ENCODE results near the gene ARAP3. TPM values are rescaled to one million over a fixed set of nuclear protein-coding genes. Genes with fewer than 3 reads are reported as not detected.

The ARAP3 gene
- total RNA-seq, 2 donors from 2014 or later, result 5.6 to 12.5 TPM

GRCh38 chr5:141634720-141635119 is 47.3 kb downstream of the ARAP3 start:
- Histone ChIP-seq H3K4me1 (peaks cover 0 to 35% of the 10 kb centered on the region in 2 donors), H3K27me3 (no peaks in the 10 kb centered on the region), H3K9me3 (no peaks in the 10 kb centered on the region), H3K36me3 (peaks cover 11% of the 10 kb centered on the region), H3K27ac (no peak overlapping the region), H3K4me3 (no peak overlapping the region)
- no peak for TF ChIP-seq CTCF (IDR thresholded peaks at IDR 0.05)
- no peak for DNase-seq (ENCODE audit: low spot score)

GRCh38 chr5:141633871-141634561 is 48.0 kb downstream of the ARAP3 start:
- Histone ChIP-seq H3K27ac (no peak overlapping the region), H3K9me3 (no peaks in the 10 kb centered on the region), H3K36me3 (peaks cover 18% of the 10 kb centered on the region), H3K4me1 (peaks cover 0 to 35% of the 10 kb centered on the region in 2 donors), H3K4me3 (no peak overlapping the region), H3K27me3 (no peaks in the 10 kb centered on the region)
- no peak for TF ChIP-seq CTCF (IDR thresholded peaks at IDR 0.05)
- DNase-seq (ENCODE audit: low spot score), result no peak

DNA sequence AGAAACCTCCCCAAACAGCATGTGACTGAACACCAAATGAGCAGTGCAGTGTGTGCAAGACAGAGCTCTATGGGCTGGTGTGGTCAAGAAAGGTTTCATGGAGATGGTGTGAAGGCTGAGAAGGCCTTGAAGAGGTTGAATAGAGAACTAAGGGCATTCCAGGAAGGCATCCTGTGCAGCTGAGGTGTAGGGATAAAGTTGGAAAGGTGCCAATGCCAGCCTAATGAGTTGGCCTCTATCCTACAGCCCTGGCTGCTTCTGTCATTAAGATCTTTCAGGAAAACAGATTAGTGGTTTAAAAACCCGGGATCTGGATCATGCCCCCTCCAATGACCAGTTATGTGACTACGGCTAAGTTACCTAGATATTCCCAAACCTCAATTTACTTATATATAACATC is 49.4 kb downstream of the ARAP3 start:
- Histone ChIP-seq H3K4me1 (peaks cover 0 to 27% of the 10 kb centered on the region in 2 donors), H3K27ac (no peak overlapping the region), H3K9me3 (no peaks in the 10 kb centered on the region), H3K36me3 (peaks cover 32% of the 10 kb centered on the region), H3K27me3 (no peaks in the 10 kb centered on the region), H3K4me3 (no peak overlapping the region)
- no peak for TF ChIP-seq CTCF (IDR thresholded peaks at IDR 0.05)
- DNase-seq (ENCODE audit: low spot score), result no peak

DNA sequence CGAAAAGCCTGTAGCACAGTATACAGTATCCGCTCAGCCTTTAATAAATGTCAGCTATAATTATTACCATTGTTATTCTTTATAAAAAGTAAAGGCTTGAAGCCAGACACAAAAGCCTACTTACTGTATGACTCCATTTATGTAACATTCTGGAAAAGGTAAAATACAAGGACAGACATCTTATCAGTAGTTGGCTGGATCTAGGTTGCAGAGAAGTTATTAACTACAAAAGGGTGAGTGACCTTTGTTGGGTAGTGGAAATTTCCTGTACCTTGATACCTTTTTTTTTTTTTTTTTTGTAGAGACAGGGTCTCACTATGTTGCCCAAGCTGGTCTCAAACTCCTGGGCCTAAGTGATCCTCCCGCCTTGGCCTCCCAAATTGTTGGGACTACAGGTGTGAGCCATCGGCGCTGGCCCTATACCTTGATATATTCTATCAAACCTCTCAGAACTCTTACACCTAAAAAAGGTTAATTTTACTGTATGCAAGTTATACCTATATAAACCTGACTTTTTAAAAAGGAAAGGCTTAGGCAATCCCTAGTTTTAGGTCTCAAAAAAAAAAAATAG is 51.4 kb downstream of the ARAP3 start:
- Histone ChIP-seq H3K36me3 (peaks cover 51% of the 10 kb centered on the region), H3K4me3 (no peak overlapping the region), H3K27me3 (no peaks in the 10 kb centered on the region), H3K4me1 (peaks cover 0 to 15% of the 10 kb centered on the region in 2 donors), H3K9me3 (no peaks in the 10 kb centered on the region), H3K27ac (no peak overlapping the region)
- TF ChIP-seq CTCF (IDR thresholded peaks at IDR 0.05), result no peak
- no peak for DNase-seq (ENCODE audit: low spot score)

GRCh38 chr5:141628175-141628788 is 53.7 kb downstream of the ARAP3 start:
- H3K27me3 ChIP-seq, result no peaks in the 10 kb centered on the region
- H3K4me3 ChIP-seq, result no peak overlapping the region
- H3K9me3 ChIP-seq, result no peaks in the 10 kb centered on the region
- no peak for TF ChIP-seq CTCF (IDR thresholded peaks at IDR 0.05)
- no peaks in the 10 kb centered on the region for H3K4me1 ChIP-seq
- no peak overlapping the region for H3K27ac ChIP-seq
- no peak for DNase-seq (ENCODE audit: low spot score)
- H3K36me3 ChIP-seq, result peaks cover 68% of the 10 kb centered on the region
